ENCODE measurements around the gene ACTA1.
"Not testable (repeated sequence)": the region's sequence is repeated elsewhere in the genome, so short reads cannot be mapped to it uniquely, and the experiment has no call there.

ACTA1 gene

DNA sequence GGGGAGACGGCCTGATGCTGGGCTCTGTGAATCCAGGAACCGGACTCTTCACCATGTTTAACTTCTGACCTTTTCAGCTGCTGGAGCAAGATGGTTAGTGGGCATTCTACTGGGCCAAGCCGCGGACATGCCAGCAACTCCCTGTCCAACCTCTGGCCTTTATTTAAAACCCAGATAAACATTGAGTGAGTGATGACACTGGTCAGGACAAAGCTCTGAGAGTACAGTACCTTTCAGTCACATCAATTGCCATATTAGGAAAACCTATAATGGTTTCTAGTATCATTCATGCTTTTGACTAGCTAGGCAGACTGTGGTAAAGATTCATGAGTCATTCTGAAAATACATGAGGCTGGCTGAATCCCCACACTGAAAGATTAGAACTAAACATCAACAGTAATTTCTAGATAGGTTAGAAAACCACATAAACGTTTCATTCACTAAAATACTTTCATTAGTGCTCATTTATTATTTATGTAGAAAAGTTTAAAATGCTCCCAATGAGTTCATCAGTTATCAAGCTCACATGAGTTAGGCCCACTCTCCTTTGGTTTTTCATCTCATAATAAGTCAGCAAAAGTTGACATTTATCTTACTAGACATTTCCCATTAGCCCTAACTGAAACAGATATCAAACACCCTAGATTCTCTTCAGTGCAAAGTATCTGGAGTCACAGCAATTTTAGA, 7.1 kb upstream of the ACTA1 start:
- DNase-seq (ENCODE audit: low read depth in 2 of 2) = no peak

DNA sequence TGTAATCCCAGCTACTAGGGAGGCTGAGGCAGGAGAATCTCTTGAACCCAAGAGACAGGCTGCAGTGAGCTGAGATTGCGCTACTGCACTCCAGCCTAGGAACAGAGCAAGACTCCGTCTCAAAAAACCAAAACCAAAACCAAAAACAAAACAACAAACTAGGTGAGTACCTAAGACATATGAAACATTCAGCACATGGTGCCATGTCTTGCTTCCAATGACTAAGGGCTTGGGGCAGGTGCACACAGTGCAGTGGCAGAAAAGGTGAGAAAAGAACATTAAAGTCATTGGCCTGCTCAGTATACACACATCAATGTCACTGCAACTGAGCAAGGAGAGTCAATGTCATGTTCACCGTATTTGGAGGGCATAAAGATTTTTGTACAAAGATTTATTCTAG, 4.1 kb upstream of the ACTA1 start:
- no peak for DNase-seq (ENCODE audit: low read depth in 2 of 2)

- no peak for DNase-seq (ENCODE audit: low read depth in 2 of 2)
These were observed 3.5 kb upstream of the ACTA1 start for GRCh38 chr1:229437443-229437842.

GRCh38 chr1:229436201-229436600, 2.3 kb upstream of the ACTA1 start:
- DNase-seq (ENCODE audit: low read depth in 2 of 2) = no peak

DNA sequence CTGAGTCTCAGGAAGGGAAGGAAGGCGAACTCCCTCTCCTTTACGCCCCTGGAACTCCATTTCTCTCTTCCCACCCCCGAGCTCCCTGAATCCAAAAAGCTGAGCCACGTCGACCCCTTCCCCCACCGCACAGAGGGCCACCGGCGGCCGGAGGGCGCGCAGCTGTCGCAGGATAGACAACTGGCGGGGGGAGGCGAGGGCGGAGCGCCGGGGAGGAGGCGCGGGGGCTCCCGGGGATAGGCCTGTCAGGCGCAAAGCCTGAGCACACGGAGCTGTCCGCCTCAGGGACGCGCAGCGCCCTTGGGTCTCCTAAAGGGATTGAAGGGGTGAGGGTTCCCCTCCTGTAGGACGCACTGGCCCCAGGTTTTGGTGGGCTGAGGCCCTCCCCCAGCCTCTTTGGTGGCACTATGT, 752 bp upstream of the ACTA1 start:
- no peak for DNase-seq (ENCODE audit: low read depth in 2 of 2)

- DNase-seq (ENCODE audit: low read depth in 2 of 2) = no peak
These were observed 410 bp downstream of the ACTA1 start for GRCh38 chr1:229433364-229434004.

GRCh38 chr1:229432905-229433304, 989 bp downstream of the ACTA1 start:
- no peak for DNase-seq (ENCODE audit: low read depth in 2 of 2)

- no peak for DNase-seq (ENCODE audit: low read depth in 2 of 2)
These were observed 1.8 kb downstream of the ACTA1 start for GRCh38 chr1:229432116-229432461.

GRCh38 chr1:229431284-229432115, 2.4 kb downstream of the ACTA1 start:
- DNase-seq (ENCODE audit: low read depth in 2 of 2) = no peak

DNA sequence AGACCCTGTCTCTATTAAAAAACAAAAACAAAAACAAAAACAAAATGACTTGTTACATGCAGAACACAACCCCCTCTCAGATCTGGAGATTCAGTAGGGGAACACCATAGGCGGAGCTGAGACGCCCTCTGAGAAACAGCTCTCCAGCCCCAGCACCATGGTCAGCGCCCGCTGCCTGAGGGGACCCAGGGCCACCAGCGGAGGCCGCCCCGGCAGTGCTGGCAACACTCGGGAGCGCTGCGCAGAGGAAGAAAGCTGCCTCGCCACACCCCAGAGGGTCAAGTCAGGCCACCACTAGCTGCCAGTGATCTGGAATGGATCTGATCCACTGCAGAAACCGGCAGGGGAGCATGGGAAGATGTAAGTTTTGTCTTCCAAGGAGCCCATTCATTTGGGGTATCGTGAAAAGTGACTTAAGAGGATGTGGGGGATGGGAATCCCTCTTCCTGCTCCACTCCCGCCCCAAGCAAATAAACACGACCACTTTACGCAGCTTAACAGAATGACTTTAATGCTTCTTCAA, 3.1 kb downstream of the ACTA1 start:
- DNase-seq (ENCODE audit: low read depth in 2 of 2) = no peak

DNA sequence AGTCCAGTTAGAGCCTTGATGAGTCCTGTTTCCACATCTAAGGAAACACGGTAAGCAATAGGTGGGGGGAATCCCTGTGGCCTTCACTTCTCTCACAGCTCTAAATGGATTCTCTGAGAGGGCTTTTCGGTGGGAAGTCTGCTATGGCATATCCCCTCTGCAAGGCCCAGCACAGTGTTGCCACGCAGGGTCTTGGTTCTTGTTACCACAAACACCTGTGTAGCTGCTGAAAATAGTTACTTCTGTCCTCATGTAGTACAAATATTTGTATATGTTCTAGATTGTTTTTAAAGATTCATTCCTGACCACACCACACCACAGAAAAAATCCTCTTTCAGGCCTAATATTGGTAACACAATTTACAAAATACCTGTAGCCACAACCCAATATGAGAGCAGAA, 5.6 kb downstream of the ACTA1 start:
- no peak for DNase-seq (ENCODE audit: low read depth in 2 of 2)

- DNase-seq (ENCODE audit: low read depth in 2 of 2) = no peak
These were observed 6.3 kb downstream of the ACTA1 start for GRCh38 chr1:229427572-229427971.

DNA sequence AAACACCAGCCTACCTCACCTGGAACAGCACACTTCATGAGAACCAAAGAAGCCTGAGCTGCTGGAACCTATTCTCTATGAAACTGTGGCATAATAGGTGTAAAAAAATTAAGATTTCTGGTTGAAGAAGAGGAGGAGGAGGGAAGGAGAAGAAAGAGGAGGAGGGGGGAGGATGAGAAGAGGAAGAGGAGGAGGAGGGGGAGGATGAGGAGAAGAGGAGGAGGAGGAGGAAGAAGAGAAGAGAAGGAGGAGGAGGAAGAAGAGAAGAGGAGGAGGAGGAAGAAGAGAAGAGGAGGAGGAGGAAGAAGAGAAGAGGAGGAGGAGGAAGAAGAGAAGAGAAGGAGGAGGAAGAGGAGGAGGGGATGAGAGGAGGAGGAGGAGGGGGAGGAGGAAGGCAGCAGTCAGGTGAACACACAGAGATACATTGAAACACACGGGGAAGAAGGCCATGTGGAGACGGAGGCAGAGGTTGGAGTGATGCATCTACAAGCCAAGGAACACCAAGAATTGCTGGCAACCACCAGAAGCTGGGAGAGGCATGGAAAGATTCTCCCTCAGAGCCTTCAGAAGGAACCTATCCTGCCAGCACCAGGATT, 8.2 kb downstream of the ACTA1 start:
- no peak for DNase-seq (ENCODE audit: low read depth in 2 of 2)

DNA sequence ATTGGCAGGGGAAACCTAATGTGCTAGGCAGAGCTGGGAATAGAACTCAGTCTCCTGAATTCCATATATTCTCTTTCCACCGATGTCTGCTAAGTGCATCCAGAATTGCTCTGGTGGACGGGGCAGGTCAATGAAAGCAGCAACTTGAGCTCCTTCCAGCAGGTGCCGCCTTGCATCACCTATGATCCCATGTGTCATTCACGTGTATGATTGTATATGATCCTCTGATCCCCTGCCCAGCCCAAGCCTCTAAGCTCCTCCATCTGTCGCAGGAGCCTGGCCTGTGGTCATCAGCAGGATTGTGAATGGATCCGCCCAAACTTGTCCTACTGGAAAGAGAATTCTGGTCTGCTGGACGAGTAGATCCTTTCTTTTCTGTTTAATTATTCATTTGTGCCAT, 13.1 kb downstream of the ACTA1 start:
- no peak for DNase-seq (ENCODE audit: low read depth in 2 of 2)

DNA sequence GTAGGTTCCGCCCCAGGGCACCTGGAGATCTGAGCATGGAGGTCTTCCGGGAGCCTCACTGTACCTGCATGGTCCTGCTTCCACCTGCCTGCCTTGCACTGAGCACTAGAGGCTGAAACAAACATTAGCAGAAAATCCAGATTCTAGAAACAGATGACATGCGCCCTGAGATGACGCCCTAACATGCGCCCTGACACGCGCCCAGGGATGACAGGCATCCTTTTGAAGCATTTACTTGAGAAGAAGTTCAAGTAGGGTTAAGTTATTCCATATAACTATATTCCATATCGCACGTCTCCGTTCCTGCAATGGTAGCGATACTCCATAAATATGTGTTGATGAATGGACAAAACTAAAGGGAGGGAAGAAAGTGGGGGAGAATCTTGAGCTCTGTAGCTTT, 13.7 kb downstream of the ACTA1 start:
- DNase-seq (ENCODE audit: low read depth in 2 of 2) = no peak

- DNase-seq (ENCODE audit: low read depth in 2 of 2) = not testable (repeated sequence)
These were observed 15.3 kb downstream of the ACTA1 start for GRCh38 chr1:229418586-229418985.

DNA sequence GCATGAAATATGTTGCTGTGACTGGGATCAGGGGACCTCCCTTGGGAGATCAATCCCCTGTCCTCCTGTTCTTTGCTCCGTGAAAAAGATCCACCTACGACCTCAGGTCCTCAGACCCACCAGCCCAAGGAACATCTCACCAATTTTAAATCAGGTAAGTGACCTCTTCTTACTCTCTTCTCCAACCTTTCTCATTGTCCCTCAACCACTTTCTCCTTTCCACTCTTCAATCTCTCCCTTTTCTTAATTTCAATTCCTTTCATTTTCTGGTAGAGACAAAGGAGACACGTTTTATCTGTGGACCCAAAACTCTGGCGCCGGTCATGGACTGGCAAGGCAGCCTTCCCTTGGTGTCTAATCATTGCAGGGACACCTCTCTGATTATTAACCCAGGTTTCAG, 21.1 kb downstream of the ACTA1 start:
- not testable (repeated sequence) for DNase-seq (ENCODE audit: low read depth in 2 of 2)

DNA sequence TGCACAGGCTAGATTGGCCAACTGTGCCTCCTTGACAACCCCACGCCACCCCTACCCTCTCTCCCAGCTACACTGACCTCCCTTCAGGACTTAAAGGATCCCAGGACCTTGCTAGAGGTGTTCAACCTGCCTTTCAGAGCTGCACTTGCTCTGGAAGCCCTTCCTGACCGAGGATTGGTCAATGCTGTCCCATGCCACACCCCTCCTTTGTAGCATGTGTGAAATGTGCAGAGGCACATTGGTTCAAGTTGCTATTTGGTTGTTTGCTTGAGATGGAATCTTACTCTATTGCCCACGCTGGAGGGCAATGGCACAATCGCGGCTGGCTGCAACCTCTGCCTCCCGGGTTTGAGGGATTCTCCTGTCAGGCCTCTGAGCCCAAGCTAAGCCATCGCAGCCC, 21.8 kb downstream of the ACTA1 start:
- no peak for DNase-seq (ENCODE audit: low read depth in 2 of 2)

- no peak for DNase-seq (ENCODE audit: low read depth in 2 of 2)
These were observed 22.3 kb downstream of the ACTA1 start for GRCh38 chr1:229411434-229412055.

DNA sequence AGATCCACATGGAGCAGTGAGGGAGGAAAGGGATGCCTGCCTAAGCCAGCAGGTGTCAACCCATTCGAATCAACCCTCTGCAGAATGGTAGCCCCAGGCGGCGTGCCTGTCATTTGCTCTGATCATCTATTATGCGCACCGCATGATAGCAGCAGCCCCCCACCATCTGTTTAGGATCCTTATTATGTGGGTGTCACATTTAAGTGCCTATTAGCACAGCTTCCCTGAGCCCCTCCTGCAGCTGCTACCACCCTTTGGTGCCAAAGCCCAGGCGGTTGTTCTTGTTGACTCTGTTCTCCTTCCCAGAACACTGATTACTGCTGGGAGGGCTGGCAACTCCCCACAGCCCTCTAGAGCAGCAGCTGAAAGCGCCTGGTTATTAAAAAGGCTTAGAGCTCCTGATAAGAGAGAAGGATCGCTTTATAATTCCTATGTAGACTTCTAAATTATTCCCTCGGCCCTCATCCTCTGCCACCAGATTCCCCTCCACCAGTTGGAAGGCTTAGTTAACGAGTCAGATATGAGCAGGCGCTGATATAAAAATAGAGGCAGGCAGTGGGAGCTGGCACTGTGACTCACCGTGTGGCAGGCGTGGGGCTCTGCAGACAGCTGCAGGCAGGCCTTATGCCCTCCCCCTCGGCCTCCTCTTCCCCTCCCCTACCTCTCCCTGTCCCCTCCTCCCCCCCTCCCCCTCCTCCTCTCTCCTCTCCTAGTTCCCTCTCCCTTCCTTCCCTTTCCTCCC, 23.0 kb downstream of the ACTA1 start:
- no peak for DNase-seq (ENCODE audit: low read depth in 2 of 2)

DNA sequence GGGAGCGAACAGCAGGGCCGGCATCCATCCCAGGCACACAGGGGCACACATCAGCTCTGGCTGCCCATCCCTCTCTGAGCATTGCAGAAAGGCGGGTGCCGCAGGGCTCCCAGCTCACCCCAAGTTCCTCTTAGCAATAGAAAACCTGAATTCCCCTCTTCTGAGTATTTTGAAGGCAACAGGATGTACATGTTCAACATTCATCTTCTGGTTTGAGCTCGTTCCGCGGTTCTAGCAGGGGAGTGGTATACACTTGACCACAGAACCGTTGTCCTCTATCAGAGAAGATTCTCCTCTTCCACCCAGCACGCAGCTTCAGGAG, 23.6 kb downstream of the ACTA1 start:
- DNase-seq (ENCODE audit: low read depth in 2 of 2) = no peak

Data from stimulated activated CD8-positive, alpha-beta memory T cell treated with anti-CD3 and anti-CD28 coated beads, Interleukin-15, amount 100 ng/mL, for 4 hours (primary cell).